ENCODE results near the gene OLFM1.

The OLFM1 gene

DNA sequence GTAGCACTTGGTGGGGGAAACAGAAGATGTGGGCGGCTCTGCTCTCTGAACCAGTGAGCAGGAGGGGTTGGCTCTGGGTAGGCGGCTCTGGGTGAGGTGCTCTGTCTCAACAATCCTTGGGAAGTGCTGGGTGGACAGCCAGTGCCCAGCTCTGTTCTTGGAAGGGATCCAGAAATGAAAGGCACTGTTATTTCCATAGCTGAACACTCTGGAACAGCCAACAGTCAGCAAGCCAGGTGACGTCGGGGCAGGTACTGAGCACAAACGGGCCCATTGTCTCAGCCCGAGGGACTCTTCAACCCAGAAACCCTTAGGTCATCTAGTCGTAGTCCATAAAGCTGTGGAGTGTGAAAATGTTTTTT lies 36.3 kb downstream of the OLFM1 start:
- in situ Hi-C loops (cut with HindIII; ENCODE audit: low sequenced_read_pairs) = loop anchor here (25.0 kb wide), 1 partner anchor 114 kb away; no protein-coding TSS in a partner anchor

DNA sequence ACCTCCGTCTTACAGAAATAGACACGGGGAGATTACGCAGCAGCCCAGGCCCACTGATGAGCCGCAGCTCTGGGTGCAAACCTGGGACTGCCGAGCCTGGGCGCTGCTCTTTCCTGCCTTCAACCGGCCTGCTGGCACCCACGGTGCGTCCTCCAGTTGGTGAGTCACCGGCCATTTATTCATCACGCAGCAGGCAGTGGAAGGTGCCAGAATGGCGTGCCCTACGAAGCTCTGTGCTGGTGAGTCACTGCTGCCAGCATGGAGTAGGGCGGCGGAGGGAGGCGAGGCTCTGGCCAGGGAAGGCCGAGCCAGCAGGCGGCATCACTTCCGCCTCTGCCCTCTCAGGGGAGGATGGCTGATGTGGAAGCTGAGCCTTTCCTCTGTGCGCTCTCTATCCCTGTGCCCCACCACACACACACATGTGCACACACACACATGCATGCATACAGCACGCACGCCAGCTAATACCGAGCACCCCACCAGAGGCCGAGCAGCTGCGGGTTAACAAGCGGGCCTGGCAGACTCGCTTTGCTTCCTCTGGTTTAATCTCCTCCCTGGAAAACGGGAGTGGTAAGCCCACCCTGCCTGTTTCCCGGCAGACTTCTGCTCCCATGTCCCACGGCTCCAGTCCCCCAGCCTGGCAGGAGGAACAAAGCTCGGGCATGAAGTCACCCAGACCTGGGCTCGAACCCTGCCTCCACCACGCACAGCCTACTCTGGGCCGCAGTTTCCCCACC lies 39.2 kb downstream of the OLFM1 start:
- in situ Hi-C loops (cut with HindIII; ENCODE audit: low sequenced_read_pairs) = no loop called here

DNA sequence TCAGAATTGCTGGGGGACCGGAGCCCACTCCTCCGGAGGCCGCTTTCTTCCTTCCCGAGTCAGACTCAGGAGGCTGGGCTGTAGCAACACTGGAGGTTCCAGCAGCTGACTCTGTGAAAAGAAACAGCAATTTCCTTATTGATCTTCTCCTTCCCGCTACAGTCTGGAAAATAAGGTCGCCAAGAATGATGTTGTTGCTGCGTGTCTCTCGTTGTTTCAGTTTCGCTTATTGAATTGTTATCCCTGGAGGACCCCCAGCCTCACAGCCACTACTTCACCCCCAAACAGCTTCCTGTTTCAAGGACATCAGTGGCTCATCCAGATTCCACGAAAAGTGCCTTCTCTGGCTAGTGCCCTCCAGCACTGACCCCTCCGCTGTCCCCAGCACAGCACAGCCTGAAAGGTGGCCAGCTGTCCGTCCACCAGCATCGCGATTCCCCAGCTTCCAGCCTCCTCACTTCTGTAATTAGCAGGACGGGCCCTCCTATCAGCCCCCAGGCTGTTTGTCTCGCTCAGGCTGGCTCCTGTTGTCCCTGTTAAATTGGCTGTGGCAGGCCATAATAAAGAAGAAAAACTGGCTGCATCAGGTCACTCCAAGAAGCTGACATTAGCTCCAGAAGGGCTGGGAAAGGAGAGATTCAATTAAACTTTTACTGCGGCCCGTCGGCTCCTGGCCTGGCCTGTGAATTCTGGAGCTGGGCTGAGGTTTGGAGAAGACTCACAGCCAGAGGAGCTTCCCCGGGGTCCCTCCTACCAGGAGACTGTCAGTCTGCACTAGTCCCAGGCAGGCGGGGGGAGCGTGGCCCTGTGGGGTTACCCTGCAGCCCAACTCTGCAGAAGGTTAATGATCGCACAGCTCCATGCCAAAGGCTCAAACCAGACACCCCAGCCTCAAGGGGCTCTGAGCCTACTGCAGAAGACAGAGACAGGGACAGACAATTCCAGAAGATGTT lies 40.5 kb downstream of the OLFM1 start:
- in situ Hi-C loops (cut with HindIII; ENCODE audit: low sequenced_read_pairs) = no loop called here

GRCh38 chr9:135129137-135129695 lies 41.7 kb downstream of the OLFM1 start:
- in situ Hi-C loops (cut with HindIII; ENCODE audit: low sequenced_read_pairs) = no loop called here

DNA sequence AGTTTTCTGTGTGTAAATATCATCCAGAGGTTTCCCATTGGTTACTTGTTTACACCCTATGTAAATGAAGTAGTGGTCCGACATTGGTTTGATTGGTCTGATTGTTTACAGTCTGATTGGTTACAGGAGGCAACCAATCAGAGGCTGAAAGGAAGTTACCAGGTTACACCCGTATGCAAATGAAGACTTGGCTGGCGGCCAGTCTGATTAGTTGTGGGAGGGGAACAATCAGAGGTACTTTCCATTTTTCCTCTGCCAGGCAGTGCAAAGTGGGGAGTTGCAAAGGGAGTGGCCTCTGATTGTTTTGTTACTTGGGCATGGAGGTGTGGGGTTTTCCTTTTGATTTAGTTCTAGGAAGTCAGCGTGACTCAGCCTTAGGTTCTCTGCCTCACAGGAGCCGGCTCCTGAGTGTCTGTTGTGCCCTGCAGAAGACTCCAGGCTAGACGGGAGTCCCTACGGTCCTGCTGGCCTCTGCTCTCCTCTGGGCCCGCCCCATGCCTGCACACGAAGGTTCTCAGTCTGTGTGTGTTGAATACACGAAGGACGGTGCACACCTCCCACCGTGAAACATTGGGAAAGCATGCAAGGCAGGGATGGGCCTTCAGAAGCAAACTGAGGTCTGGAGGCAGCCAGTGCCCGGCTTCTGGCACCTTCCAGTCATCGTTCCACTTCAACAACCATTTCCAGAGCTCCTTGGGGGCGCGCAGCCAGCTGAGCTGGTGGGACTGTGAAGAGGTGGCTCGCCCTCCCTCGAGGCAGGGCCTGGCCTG lies 42.9 kb downstream of the OLFM1 start:
- in situ Hi-C loops (cut with HindIII; ENCODE audit: low sequenced_read_pairs) = no loop called here

DNA sequence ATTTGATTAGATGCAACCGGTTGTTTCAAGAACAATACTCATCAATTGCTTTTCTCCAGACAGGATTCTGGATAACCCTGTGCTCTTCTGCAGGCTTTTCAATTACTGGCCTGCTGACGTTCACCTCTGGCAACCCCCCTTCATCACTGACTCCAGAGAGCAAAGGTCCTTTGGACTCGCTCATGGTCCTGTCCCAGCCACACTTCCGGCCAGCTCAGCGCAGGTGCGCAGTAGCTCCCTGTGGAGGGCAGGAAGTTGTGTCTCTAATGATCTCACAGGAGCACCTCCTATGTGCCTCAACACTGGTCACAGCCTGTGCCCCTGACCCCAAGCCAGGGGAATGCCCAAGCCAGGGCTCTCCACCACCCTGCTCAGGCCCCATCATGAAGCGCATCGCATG lies 44.0 kb downstream of the OLFM1 start:
- in situ Hi-C loops (cut with HindIII; ENCODE audit: low sequenced_read_pairs) = no loop called here

GRCh38 chr9:135132008-135132407 lies 44.5 kb downstream of the OLFM1 start:
- in situ Hi-C loops (cut with HindIII; ENCODE audit: low sequenced_read_pairs) = no loop called here

GRCh38 chr9:135134268-135135022 lies 47.0 kb downstream of the OLFM1 start:
- in situ Hi-C loops (cut with HindIII; ENCODE audit: low sequenced_read_pairs) = no loop called here

DNA sequence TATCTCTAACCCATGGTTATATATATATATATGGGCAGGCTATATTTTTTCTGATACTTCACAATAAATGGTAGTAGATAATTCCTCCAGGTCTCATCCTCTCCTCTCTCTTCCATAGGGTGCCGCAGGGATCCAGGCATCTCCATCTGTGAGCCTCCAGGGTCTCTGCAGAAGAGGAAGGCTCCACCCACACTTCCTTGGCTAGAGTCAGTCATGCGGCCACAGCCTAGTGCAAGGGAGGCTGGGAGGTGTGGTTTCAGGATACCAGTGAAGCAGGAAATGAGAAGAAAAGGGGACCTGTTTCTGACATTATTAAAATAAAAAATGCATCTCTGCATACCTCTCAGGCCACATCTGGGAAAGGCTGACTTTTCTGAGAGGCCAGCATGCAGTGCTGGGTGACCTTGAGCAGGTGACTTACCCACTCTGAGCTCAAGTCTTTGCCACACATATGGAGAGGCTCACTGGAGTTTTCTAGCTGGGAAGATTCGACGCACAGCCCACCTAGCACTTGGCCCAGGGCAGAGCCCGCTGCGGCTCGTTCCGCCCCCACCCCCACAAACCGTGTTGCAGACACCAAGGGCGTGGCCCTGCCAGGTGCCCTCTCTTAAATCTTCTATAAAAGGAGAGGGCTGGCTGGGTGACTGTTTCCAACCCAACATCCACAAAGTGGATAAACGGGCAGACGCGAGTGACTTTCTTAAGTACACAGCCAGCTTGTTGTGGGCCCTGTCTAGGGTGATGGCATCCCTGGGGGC lies 47.9 kb downstream of the OLFM1 start:
- in situ Hi-C loops (cut with HindIII; ENCODE audit: low sequenced_read_pairs) = no loop called here

GRCh38 chr9:135135929-135136315 lies 48.5 kb downstream of the OLFM1 start:
- in situ Hi-C loops (cut with HindIII; ENCODE audit: low sequenced_read_pairs) = no loop called here

- in situ Hi-C loops (cut with HindIII; ENCODE audit: low sequenced_read_pairs) = no loop called here
These were observed 49.0 kb downstream of the OLFM1 start for GRCh38 chr9:135136481-135136880.

GRCh38 chr9:135136991-135137832 lies 49.7 kb downstream of the OLFM1 start:
- in situ Hi-C loops (cut with HindIII; ENCODE audit: low sequenced_read_pairs) = no loop called here

DNA sequence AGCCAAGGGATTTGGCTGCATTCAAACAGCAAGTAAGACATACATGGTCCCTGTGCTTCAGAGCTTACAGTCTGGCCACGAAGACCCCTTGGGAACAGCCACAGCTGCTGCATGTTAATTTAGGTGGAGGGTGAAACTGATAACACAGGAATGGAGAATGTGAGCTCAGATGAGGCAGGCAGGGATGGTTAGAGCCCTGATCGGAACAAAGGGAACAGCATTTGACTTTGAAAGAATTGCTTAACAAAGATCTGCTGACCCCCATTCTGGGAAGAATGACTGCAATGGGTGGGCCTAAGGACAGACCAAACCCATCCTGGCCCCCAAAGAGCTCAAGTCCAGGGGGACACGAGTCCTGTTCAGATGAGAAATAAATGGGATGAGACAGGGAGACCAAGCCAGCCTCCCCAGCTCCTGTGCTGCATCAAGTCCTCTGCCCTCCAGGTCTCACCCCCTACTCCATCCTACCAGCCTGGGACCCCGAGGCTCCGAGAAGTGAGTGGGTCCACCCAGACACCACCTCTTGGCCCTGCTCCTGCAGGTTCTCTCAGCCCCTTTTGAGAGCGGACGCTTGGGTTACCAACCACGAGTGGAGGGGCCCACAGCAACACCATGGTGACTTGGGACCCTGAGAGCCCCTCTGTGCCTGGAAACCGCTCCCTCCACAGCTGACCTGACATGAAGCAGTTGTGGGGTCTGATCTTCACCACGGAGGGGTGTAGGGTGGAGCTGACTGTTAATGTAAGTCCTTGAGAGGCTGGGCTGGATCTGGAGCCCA lies 50.8 kb downstream of the OLFM1 start:
- in situ Hi-C loops (cut with HindIII; ENCODE audit: low sequenced_read_pairs) = no loop called here

DNA sequence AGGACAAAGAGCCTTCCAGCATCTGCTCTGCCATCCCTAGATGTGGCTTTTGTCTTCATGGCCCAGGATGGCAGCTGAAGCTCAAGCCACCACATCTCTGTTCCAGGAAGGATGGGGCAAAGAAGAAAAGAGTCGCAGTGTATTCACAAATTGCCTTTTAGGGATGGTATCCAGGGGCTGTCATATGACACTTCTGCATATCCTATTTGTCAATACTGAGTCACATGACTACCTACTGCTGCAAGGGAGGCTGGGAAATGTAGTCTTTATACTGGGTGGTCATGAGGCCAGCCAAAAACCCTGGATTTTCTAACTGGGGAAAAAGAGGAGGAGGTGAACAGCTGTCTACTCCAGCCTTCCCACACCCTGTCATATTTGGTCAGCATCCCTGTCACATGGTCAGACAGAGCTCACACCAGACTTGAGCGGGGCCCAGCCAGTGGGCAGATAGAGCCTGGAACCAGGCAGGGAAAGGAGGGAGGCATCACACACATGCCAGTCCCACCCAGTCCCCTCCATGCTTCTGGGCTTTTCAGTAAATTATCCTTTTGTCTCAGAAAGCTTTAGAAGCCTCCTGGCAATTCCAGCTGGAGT lies 52.0 kb downstream of the OLFM1 start:
- in situ Hi-C loops (cut with HindIII; ENCODE audit: low sequenced_read_pairs) = no loop called here

DNA sequence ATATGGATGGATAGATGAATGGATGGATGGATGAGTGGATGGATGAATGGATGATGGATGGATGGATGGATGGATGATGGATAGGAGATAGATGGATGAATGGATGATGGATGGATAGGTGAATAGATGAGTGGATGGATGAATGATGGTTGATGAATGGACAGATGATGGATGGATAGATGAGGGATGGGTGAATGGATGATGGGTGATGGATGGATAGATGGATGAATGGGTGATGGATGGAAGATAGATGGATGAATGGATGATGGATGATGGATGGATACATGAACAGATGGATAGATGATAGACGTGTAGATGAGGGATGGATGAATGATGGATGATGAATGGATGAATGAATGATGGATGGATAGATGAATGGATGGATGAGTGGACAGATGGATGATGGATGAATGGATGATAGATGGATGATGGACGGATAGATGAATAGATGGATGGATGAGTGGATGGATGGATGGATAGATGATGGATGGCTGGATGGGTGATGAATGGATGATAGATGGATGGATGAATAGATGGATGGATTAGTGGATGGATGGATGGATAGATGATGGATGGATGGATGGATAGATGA lies 53.8 kb downstream of the OLFM1 start:
- in situ Hi-C loops (cut with HindIII; ENCODE audit: low sequenced_read_pairs) = no loop called here

- in situ Hi-C loops (cut with HindIII; ENCODE audit: low sequenced_read_pairs) = no loop called here
These were observed 57.2 kb downstream of the OLFM1 start for GRCh38 chr9:135144581-135145170.

DNA sequence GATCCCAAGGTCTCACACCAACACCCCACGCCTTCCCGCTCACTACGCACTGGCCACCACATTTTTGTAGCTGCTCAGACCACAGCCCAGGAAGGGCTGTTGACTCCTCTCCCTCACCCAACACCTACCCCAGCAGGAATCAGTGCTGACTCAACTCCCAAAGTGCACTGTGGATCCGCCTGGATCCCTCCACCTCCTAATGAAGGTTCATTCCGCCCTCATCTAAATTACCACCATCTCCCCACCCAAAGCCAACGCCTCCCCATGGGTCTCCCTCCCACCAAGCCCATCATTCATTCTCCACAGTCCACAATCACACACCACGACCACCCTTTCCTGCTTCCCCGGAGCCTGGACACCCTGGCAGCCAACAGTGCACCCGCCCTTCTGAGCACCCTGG lies 57.8 kb downstream of the OLFM1 start:
- in situ Hi-C loops (cut with HindIII; ENCODE audit: low sequenced_read_pairs) = no loop called here
